ENCODE data around the gene LGALS9. TPM values are rescaled to one million over a fixed set of nuclear protein-coding genes. Genes with fewer than 3 reads are reported as not detected.
"Not testable (repeated sequence)": the region's sequence is repeated elsewhere in the genome, so short reads cannot be mapped to it uniquely, and the experiment has no call there.

LGALS9 gene
- total and polyA plus RNA-seq, 2 experiments from 2014 or later = 3.1 to 14.1 TPM

DNA sequence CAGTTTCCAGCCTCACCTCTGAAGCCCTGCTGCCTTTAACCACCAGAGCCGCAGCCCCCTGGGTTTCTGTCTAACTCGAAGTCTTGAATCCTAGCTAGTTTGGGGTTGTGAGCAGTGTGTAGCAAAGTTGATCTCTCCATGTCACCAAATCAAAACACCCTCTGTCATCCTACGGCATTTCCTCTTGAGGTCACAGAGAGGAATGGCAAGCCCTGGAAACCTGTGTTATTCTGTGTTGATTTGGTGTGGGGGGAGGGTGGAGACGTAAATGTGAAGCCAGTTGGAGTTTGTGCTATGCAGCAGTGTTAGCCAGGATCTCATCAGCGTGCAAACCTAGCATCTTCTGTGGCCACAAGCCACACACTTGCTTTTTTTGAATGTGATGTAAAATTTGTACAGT lies 5.1 kb upstream of the LGALS9 start:
- Histone ChIP-seq H3K4me3 (no peak overlapping the region), H4K20me1 (ENCODE audit: insufficient read depth, poor library complexity, severe bottlenecking) (no peaks in the 10 kb centered on the region), H3K27me3 (no peaks in the 10 kb centered on the region), H3K4me1 (ENCODE audit: insufficient read depth) (no peaks in the 10 kb centered on the region), H3K9me2 (replicated peaks; ENCODE audit: insufficient read depth) (no peaks in the 10 kb centered on the region), H3K36me3 (replicated peaks; ENCODE audit: insufficient read depth, low read depth) (no peaks in the 10 kb centered on the region), H3K9me3 (ENCODE audit: low read depth) (no peaks in the 10 kb centered on the region), H3K27ac (no peak overlapping the region), H3K4me2 (no peak overlapping the region), H2AFZ (no peak overlapping the region), H3K79me2 (no peaks in the 10 kb centered on the region)
- no peak for DNase-seq (ENCODE audit: low spot score)
- 93% methylated on average over 5 of the region's 5 CpGs for WGBS (ENCODE audit: low lambda C conversion rate, missing lambda C conversion rate)
- TF ChIP-seq EZH2 (IDR thresholded peaks at IDR 0.05; ENCODE audit: borderline replicate concordance) = no peak
- TF ChIP-seq, protein P1, sequence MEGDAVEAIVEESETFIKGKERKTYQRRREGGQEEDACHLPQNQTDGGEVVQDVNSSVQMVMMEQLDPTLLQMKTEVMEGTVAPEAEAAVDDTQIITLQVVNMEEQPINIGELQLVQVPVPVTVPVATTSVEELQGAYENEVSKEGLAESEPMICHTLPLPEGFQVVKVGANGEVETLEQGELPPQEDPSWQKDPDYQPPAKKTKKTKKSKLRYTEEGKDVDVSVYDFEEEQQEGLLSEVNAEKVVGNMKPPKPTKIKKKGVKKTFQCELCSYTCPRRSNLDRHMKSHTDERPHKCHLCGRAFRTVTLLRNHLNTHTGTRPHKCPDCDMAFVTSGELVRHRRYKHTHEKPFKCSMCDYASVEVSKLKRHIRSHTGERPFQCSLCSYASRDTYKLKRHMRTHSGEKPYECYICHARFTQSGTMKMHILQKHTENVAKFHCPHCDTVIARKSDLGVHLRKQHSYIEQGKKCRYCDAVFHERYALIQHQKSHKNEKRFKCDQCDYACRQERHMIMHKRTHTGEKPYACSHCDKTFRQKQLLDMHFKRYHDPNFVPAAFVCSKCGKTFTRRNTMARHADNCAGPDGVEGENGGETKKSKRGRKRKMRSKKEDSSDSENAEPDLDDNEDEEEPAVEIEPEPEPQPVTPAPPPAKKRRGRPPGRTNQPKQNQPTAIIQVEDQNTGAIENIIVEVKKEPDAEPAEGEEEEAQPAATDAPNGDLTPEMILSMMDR (IDR thresholded peaks at IDR 0.05; ENCODE audit: poor library complexity) = no peak
- no peak for TF ChIP-seq EZH2phosphoT487 (IDR thresholded peaks at IDR 0.05; ENCODE audit: low read depth, severe bottlenecking, unreplicated experiment)

DNA sequence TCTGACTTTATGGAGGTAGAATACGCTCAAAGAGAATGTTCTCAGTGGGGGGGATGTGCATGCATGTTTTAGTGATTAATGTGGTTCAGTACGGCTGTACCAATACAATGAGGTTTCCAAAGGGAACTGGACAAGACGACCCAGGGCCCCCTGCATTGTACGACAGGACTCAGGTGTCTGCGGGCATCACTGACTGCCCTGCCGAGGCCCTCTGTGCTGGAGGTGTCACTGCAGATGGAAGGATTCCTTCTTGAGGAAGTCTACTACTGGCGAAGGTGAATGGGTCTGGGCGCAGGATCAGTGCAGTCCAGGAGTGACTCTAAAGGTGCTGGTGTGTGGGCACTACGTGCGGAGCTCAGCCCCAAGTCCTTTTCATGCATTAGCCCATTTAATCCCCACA lies 3.5 kb upstream of the LGALS9 start:
- no peaks in the 10 kb centered on the region for H3K79me2 ChIP-seq
- H3K27ac ChIP-seq = no peak overlapping the region
- H3K4me1 ChIP-seq (ENCODE audit: insufficient read depth) = no peaks in the 10 kb centered on the region
- H4K20me1 ChIP-seq (ENCODE audit: insufficient read depth, poor library complexity, severe bottlenecking) = no peaks in the 10 kb centered on the region
- WGBS (ENCODE audit: low lambda C conversion rate, missing lambda C conversion rate) = 96% methylated on average over 10 of the region's 10 CpGs
- H3K9me2 ChIP-seq (replicated peaks; ENCODE audit: insufficient read depth) = no peaks in the 10 kb centered on the region
- no peaks in the 10 kb centered on the region for H3K36me3 ChIP-seq (replicated peaks; ENCODE audit: insufficient read depth, low read depth)
- no peak overlapping the region for H2AFZ ChIP-seq
- no peaks in the 10 kb centered on the region for H3K27me3 ChIP-seq
- TF ChIP-seq EZH2phosphoT487 (IDR thresholded peaks at IDR 0.05; ENCODE audit: low read depth, severe bottlenecking, unreplicated experiment) = no peak
- no peak for TF ChIP-seq EZH2 (IDR thresholded peaks at IDR 0.05; ENCODE audit: borderline replicate concordance)
- TF ChIP-seq, protein P1 (IDR thresholded peaks at IDR 0.05; ENCODE audit: poor library complexity) = no peak
- H3K9me3 ChIP-seq (ENCODE audit: low read depth) = no peaks in the 10 kb centered on the region
- no peak for DNase-seq (ENCODE audit: low spot score)
- H3K4me2 ChIP-seq = no peak overlapping the region
- H3K4me3 ChIP-seq = no peak overlapping the region

DNA sequence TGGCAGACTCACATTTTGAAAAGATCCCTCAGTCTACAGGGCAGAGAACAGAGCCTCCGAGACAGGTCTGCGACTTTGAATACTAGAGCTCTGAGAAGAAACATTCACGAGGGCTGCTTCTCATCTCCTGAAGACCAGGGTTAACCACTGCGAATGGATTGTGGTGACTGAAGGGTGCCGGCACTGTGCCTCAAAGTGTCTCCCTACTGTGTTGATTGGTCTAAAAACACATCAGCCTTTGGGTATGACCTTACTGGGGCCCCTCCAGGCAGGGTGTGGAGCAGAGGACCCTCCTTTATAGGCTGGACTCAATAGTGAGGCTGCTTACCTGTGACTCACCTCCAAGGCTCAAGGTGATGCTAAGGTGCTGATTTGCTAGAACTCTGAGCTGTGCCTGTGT lies 2.6 kb upstream of the LGALS9 start:
- no peak overlapping the region for H2AFZ ChIP-seq
- H3K4me1 ChIP-seq (ENCODE audit: insufficient read depth) = no peaks in the 10 kb centered on the region
- no peak overlapping the region for H3K4me2 ChIP-seq
- DNase-seq (ENCODE audit: low spot score) = no peak
- H4K20me1 ChIP-seq (ENCODE audit: insufficient read depth, poor library complexity, severe bottlenecking) = no peaks in the 10 kb centered on the region
- no peaks in the 10 kb centered on the region for H3K9me3 ChIP-seq (ENCODE audit: low read depth)
- no peaks in the 10 kb centered on the region for H3K9me2 ChIP-seq (replicated peaks; ENCODE audit: insufficient read depth)
- no peaks in the 10 kb centered on the region for H3K27me3 ChIP-seq
- H3K79me2 ChIP-seq = no peaks in the 10 kb centered on the region
- H3K27ac ChIP-seq = no peak overlapping the region
- H3K36me3 ChIP-seq (replicated peaks; ENCODE audit: insufficient read depth, low read depth) = no peaks in the 10 kb centered on the region
- H3K4me3 ChIP-seq = no peak overlapping the region
- 93% methylated on average over 5 of the region's 5 CpGs for WGBS (ENCODE audit: low lambda C conversion rate, missing lambda C conversion rate)
- TF ChIP-seq, protein P1 (IDR thresholded peaks at IDR 0.05; ENCODE audit: poor library complexity) = no peak

DNA sequence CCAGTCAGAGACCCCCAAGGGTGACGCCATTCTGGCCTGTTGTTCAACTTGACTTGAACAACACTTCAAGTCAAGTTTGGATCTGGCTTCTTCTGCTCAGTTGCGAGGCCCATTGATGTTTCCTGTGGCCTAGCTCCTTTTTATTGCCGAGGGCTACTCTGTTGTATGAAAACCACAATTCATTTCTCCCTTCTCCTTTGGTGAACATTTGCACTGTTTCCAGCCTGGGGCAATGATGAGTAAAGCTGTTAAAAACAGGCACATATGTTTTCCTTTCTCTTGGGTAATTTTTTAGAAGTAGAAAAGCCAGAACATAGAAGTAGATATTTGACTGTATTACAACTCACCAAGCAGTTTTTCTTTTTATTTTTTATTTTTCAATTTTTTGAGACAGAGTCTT lies 1.7 kb upstream of the LGALS9 start:
- WGBS (ENCODE audit: low lambda C conversion rate, missing lambda C conversion rate) = 82% methylated on average over 3 of the region's 3 CpGs
- H3K9me3 ChIP-seq (ENCODE audit: low read depth); H3K79me2 ChIP-seq; H3K27me3 ChIP-seq; H3K36me3 ChIP-seq (replicated peaks; ENCODE audit: insufficient read depth, low read depth); H4K20me1 ChIP-seq (ENCODE audit: insufficient read depth, poor library complexity, severe bottlenecking); H3K4me3 ChIP-seq; H3K9me2 ChIP-seq (replicated peaks; ENCODE audit: insufficient read depth); H2AFZ ChIP-seq; H3K4me2 ChIP-seq; H3K27ac ChIP-seq; DNase-seq (ENCODE audit: low spot score); H3K4me1 ChIP-seq (ENCODE audit: insufficient read depth): not testable (repeated sequence)
